GM19035 (cell line): ENCODE data around the gene EFCAB6.
"Not testable (repeated sequence)": the region's sequence is repeated elsewhere in the genome, so short reads cannot be mapped to it uniquely, and the experiment has no call there.

Source experiments
- ATAC-seq: cut with Tn5 transposase; IDR thresholded peaks from one replicate; pipeline ENCODE4 v1.9.1; 2021; ENCODE audit not compliant: unreplicated experiment

The EFCAB6 gene

GRCh38 chr22:43722444-43722843, 89.7 kb downstream of the EFCAB6 start:
- no peak for ATAC-seq

DNA sequence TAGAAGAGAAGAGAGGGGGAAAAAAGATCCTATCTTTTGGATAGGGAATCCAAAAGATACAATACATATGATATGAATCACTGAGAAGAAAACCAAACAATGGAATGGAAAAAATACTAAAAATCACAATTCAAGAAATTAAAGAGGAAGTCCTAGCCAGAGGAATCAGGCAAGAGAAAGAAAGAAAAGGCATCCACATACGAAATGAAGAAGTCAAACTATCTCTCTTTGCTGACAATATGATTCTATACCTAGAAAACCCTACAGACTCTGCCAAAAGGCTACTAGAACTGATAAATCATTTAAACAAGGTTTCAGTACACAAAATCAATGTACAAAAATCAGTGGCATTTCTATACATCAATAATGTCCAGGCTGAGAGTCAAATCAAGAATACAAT, 91.4 kb downstream of the EFCAB6 start:
- no peak for ATAC-seq

DNA sequence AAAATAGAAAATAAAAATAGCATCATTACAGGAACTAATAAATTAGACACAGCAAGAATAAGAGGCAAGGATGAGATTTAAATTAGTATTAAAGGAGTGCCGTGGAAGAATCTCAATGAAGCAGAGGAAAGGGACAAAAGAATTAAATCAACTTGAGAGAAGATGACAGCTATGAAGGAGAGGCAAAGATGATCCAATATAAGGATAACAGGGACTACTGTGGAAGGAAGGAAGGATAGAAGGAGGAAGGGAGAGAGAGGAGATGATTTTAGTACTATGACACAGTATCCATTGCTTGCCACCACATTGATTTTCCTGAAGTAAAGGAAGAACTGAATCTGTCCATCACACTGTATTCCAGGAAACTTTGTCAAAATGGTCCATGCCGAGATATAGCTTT, 98.0 kb downstream of the EFCAB6 start:
- ATAC-seq, result no peak

DNA sequence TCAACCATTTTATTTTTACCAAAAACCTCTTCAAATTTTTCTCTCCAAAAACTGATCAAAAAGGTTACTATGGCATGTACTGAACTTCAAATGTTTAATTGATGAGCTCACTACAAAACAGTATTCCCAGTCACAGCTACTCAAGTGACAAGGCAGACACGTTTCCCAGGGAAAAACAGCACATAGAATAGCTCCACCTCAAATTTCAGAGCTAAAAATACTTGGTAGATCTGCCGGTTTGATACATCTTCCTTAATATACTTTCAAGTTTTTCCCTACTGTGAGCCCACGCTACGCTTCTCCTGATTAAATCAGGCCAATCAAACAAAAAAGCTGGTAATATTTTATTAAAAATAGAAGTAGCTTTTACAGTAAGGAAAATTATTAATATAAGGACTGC, 100.4 kb downstream of the EFCAB6 start:
- ATAC-seq, result no peak

DNA sequence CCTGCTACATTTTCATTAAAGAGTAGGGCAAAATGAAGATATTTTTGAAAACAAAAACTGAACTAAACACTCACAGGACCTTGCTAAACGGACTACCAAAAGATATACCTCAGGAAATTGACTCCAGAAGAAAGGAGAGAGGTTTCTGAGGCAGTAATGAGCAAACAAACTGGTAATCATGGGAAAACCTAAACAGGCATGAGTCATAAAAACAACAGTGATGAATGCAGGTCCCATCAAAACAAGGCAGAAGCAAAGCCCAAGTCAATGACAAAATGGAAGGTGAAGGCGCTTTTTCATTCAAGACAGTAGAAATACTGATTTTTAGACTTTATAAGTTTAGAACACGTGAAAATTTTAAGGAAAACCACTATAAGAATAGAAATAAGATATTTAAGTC, 104.5 kb downstream of the EFCAB6 start:
- ATAC-seq, result no peak

DNA sequence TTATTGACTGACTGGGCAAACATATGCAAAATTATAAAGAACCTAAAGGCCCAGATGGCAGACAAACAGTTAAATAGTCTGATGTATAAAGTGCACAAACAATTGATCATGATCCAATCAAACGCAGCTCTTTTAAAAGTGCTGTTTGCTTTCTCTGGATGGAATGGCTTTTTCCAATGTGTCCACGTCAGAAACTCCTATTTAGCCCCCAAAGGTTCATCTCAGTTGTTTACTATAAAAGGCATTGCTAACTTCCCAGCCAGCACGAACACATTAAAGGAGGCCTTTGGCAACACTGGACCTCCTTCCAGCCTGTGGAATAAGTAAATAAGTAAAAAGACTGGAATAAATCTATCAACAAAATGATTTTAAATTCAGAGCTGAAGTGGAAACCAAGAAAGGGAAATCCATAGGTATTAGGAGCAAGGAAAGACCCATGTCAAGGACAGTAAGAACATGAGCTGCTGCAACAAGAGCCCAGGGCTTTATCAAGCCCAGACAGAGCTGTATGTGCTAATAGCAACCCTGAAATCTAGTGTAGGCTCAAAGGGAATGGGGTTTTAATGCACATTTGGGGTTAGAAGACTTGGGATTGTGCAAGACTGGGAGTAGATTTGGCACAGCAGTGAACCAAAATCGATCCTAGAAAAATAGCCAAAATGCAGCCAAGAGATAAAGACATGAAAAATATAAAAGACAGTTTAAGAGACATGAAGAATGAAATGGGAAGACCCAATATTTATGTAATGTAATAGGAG, 105.4 kb downstream of the EFCAB6 start:
- no peak for ATAC-seq

GRCh38 chr22:43706151-43706550, 106.0 kb downstream of the EFCAB6 start:
- no peak for ATAC-seq

DNA sequence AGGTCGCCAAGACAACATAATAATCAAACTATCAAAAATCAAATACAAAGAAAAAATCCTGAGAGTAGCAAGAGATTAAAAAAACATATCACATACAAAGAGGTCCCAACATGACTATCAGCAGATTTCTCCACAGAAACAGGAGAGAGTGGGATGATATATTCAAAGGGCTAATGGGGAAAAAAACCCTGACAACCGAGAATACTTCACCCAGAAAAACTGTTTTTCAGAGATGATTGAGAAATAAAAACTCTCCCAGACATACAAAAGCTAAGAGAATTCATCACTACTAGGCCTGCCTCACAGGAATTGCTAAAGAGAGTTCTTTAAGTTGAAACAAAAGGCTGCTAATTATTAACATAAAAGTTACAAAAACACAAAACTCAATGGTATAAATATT, 108.1 kb downstream of the EFCAB6 start:
- no peak for ATAC-seq

DNA sequence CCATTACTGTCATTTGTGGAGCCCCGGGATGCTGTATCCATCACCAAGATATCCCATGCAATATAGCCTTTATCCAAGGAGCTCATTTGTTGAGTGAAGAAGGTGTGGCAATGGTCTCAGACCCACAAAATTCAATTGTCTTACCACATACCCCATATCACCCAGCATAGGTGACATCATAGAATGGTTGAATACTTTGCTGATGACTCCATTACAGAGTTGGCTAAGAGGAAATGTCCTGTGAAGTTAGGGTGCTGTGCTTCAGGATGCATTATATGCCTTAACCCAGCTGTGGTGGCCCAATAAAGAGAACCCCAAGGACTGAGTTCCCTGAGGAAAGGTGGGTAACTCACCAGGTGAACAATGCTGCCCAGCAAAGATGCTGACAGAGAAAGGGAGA, 113.7 kb downstream of the EFCAB6 start:
- ATAC-seq, result no peak

DNA sequence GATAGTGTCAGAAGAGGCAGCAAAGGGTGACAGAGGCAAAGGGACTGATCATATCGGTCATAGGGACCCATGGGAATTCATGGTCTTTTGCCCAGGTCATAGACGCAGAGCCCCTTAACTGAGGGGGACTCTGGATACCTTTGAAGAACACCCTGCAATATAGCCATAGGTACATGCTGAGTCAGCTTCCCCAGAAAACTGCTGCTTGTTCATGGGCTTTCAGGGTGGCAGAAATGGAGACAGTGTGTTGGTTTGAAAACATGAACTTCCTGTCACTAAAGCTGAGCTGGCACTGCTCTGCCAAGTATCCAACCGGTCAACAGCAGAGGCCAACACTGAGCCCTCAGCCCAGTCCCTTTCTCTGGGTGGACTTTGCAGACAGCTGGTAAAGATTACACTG, 114.2 kb downstream of the EFCAB6 start:
- ATAC-seq, result no peak

GRCh38 chr22:43693249-43693648, 118.9 kb downstream of the EFCAB6 start:
- no peak for ATAC-seq

DNA sequence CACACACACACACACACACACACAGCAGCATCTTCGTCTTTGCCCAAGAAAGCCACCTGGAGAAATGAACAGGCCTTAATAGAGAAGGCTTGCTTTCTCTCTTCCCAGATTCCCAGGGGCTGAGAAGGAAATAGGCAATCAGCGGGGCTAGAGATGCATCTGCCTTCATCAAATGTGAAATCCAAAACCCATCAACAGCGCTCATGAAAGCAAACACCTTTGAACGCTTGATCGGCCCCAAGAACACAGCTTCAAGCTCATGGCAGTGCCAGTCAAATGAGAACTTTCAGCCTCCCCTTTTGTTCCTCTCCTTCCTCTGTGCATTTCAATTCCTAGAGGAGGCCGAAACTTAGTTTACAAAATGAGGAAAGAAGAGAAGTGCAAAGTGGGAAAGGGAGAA, 122.7 kb downstream of the EFCAB6 start:
- no peak for ATAC-seq

GRCh38 chr22:43682851-43683250, 129.3 kb downstream of the EFCAB6 start:
- no peak for ATAC-seq

GRCh38 chr22:43681731-43682360, 130.3 kb downstream of the EFCAB6 start:
- no peak for ATAC-seq

GRCh38 chr22:43670513-43670912, 141.6 kb downstream of the EFCAB6 start:
- ATAC-seq, result no peak

- no peak for ATAC-seq
These were observed 142.9 kb downstream of the EFCAB6 start for GRCh38 chr22:43669190-43669589.

GRCh38 chr22:43667656-43668055, 144.4 kb downstream of the EFCAB6 start:
- ATAC-seq, result no peak

- ATAC-seq, result no peak
These were observed 145.6 kb downstream of the EFCAB6 start for GRCh38 chr22:43666457-43666856.

GRCh38 chr22:43658823-43659222, 153.3 kb downstream of the EFCAB6 start:
- no peak for ATAC-seq

DNA sequence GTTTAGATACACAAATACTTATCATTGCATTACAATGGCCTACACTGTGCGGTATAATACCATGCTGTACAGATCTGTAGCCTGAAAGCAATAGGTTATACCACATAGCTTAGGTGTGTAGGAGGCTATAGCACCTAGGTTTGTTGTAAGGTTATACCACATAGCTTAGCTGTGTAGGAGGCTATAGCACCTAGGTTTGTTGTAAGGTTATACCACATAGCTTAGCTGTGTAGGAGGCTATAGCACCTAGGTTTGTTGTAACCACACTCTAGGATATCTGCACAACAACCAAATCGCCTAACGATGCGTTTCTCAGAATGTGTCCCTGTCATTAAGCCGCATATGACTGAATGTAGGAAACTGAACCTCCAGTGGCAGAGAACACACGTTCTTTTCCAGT, 155.5 kb downstream of the EFCAB6 start:
- not testable (repeated sequence) for ATAC-seq

DNA sequence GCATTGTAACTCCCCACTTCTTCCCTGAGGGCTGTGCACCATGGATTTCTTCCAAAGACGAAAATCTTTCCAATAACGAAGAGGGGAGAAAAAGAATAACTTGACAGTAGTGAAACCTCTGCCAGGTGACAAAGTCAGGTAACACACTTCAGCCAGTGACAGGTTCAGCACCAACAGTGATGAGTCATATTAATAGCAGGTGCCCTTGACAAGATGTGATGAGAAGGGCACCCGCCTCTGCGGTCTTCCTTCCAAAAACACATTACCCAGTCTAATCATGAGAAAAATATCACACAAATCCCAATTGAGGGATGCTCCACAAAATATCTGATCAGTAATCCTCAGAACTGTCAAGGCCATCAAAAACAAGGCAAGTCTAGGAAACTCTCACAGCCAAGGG, 157.8 kb downstream of the EFCAB6 start:
- no peak for ATAC-seq

DNA sequence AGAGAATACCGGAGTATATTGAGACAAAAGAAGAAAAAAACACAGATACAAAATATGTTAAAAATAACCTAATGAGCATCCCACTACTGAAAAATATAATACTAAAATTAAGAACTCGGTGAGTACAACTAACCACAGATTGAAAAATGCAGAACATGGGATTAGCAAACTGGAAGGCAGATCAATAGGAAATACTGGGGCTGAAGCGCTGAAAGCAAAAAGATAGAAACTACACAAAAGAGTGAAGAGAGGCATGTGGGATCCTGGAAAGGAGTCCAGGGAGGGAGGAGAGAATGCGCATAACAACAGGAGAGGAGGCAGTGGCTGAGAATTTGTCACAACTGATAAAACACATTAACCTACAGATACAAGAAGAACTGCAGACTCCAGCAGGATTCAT, 159.3 kb downstream of the EFCAB6 start:
- no peak for ATAC-seq

DNA sequence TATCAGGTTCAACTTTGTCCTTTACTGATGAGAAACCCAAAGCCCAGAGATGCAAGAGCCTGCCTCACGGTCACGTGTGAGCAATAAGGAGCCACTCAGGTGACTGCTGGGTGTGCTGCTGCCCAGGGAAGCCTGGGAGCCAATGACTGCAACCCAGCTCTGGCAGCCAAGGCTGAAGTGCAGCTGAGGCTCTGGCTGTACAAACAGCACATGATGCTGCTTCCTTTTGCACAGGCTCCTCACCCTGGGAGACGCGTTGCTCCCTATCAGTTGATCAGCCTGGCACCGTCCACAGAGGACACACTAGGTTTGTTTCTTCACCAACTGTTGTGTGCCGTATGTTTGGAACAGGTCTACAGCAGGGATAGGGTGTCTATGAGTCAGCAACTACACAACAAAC, 168.7 kb downstream of the EFCAB6 start:
- no peak for ATAC-seq
